ENCODE results near the gene NUP37. TPM values are rescaled to one million over a fixed set of nuclear protein-coding genes. Genes with fewer than 3 reads are reported as not detected.

Gene NUP37
- total RNA-seq, 4 donors from 2014 or later, result 15.2 to 27.7 (median 19.0) TPM

DNA sequence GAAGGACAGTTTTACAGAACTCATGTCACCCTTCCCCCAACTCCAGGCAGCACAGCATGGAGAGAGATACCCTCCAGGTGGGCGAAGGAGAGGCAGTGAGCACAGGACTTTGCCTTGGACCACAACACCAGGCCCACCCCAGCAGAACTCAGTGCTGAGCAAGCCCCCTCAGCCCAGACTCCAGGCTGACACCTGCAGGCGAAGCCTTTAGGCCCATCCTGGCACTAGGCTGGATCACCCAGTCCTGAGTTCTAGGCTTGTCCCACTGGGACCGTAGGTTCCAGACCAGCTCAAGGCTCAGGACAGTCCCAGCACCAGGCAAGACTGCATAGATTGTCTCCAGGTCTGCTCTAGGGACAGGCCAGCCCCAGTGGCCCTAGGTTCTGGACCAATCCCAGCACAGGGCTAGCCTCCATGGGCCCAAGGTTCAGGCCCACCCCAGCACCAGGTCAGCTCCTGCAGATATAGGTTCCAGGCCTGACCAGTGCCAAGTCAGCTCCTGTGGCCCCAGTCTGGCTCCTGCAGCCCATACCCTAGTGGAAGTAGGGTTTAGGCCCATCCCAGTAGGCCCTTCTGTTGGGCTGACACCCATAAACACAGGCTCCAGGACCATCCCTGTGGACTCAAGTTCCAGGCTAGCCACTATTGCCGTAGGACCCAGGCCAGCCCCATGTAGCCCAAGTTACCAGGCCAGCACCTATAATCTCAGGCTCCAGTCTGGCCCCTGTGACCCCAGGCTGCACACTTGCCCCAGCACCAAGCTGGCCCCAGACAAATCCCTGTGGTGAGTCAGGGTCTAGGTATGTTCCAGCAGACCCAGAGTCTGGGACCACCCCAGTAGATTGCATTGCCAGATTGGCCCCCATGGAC, 67.5 kb downstream of the NUP37 start:
- peak; percentile 28 for ATAC-seq
- H3K4me1 ChIP-seq, result peaks cover 0 to 4% (median 0%) of the 10 kb centered on the region in 3 donors
- H3K27me3 ChIP-seq, result no peaks in the 10 kb centered on the region
- H3K9me3 ChIP-seq, result no peaks in the 10 kb centered on the region
- WGBS, 2 donors (ENCODE audit: low coverage in 1 of 2), result 96 to 100% methylated on average over 1 to 3 of the region's 4 CpGs
- H3K36me3 ChIP-seq, result peaks cover 3 to 95% of the 10 kb centered on the region in 2 donors
- H3K4me3 ChIP-seq, result no peak overlapping the region
- no peak overlapping the region for H3K27ac ChIP-seq
- no peak for TF ChIP-seq POLR2AphosphoS5 (IDR thresholded peaks at IDR 0.05)
- no peak for TF ChIP-seq EP300 (IDR thresholded peaks at IDR 0.05)
- TF ChIP-seq, protein P1, sequence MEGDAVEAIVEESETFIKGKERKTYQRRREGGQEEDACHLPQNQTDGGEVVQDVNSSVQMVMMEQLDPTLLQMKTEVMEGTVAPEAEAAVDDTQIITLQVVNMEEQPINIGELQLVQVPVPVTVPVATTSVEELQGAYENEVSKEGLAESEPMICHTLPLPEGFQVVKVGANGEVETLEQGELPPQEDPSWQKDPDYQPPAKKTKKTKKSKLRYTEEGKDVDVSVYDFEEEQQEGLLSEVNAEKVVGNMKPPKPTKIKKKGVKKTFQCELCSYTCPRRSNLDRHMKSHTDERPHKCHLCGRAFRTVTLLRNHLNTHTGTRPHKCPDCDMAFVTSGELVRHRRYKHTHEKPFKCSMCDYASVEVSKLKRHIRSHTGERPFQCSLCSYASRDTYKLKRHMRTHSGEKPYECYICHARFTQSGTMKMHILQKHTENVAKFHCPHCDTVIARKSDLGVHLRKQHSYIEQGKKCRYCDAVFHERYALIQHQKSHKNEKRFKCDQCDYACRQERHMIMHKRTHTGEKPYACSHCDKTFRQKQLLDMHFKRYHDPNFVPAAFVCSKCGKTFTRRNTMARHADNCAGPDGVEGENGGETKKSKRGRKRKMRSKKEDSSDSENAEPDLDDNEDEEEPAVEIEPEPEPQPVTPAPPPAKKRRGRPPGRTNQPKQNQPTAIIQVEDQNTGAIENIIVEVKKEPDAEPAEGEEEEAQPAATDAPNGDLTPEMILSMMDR (IDR thresholded peaks at IDR 0.05), result no peak
- TF ChIP-seq POLR2A (IDR thresholded peaks at IDR 0.05), result no peak

GRCh38 chr12:102051431-102051965, 68.4 kb downstream of the NUP37 start:
- TF ChIP-seq EP300 (IDR thresholded peaks at IDR 0.05), result no peak
- TF ChIP-seq POLR2A (IDR thresholded peaks at IDR 0.05), result no peak
- TF ChIP-seq, protein P1 (IDR thresholded peaks at IDR 0.05), result no peak
- no peak for TF ChIP-seq POLR2AphosphoS5 (IDR thresholded peaks at IDR 0.05)
- Histone ChIP-seq H3K36me3 (peaks cover 3 to 97% of the 10 kb centered on the region in 2 donors), H3K4me1 (peaks cover 0 to 4% (median 0%) of the 10 kb centered on the region in 3 donors), H3K27me3 (no peaks in the 10 kb centered on the region), H3K9me3 (no peaks in the 10 kb centered on the region), H3K27ac (no peak overlapping the region), H3K4me3 (no peak overlapping the region)
- 80 to 96% methylated on average over 1 of the region's 1 CpG for WGBS, 2 donors (ENCODE audit: low coverage in 1 of 2)
- ATAC-seq, result no peak

DNA sequence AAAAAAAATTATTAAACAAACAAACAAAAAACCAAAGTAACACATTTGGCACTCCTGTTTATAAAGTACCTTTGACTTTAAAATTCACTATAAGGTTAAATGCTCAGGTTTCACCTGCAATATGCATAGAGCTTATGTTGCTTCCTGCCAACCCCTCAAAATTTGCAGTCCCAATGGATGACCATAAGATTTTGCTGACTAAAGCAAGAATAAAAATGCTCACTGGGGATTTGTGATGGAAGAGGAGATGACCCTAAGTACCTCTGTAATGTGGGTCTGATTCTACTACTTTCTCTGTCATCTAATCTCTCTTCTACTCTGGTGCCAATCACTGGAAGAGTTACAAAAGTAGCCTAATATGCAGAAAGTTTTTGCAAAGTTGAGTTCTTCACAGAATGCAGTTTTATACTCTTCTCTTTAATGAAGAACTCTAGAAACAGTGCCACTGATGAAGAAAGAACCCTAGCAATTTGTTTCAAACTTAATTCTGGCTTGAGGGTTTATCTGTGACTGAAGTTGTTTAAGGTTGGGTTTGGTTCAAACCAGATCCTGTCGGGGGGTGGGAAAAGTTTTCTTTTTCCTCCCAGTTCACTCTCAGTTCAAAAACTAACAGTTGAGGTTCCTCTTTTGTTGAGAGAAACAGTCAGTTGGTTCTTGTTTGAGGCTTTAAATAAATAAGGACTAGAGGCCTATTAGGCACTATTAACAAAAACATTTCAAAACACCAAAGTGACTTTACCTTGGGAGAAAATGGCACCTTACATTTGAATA, 69.1 kb downstream of the NUP37 start:
- ATAC-seq, result no peak
- TF ChIP-seq POLR2AphosphoS5 (IDR thresholded peaks at IDR 0.05), result no peak
- no peak for TF ChIP-seq EP300 (IDR thresholded peaks at IDR 0.05)
- TF ChIP-seq POLR2A (IDR thresholded peaks at IDR 0.05), result no peak
- TF ChIP-seq, protein P1 (IDR thresholded peaks at IDR 0.05), result no peak
- no peaks in the 10 kb centered on the region for H3K9me3 ChIP-seq
- H3K27me3 ChIP-seq, result no peaks in the 10 kb centered on the region
- H3K36me3 ChIP-seq, result peaks cover 3 to 97% of the 10 kb centered on the region in 2 donors
- no peak overlapping the region for H3K4me3 ChIP-seq
- H3K27ac ChIP-seq, result no peak overlapping the region
- WGBS, 2 donors (ENCODE audit: low coverage in 1 of 2), result 27% methylated on average over 1 of the region's 1 CpG; no CpG with 5 or more reads in 1 of the 2 donors
- H3K4me1 ChIP-seq, result peaks cover 0 to 4% (median 0%) of the 10 kb centered on the region in 3 donors

DNA sequence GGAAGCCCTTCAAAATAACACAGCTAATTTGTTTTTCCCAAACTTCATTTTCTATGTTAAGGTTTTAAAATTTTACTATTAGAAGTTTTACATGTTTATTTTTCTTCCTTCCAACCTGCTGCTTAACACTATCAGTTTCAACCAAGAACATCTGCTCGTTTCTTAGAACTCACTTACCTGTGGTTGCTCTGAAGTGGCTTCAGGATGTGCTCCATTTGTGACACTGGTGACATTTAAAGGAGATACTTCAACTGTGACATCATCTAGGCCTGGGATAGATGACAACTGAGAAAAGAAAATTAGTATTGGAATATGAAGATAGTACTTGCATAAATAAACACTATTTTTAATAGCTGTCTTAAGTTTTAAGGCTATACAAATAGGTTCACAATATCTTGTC, 76.0 kb downstream of the NUP37 start:
- WGBS, 2 donors (ENCODE audit: low coverage in 1 of 2), result 89 to 100% methylated on average over 1 of the region's 1 CpG
- H3K36me3 ChIP-seq, result peaks cover 0 to 88% of the 10 kb centered on the region in 2 donors
- TF ChIP-seq, protein P1 (IDR thresholded peaks at IDR 0.05), result no peak
- no peak for TF ChIP-seq POLR2A (IDR thresholded peaks at IDR 0.05)
- TF ChIP-seq EP300 (IDR thresholded peaks at IDR 0.05), result no peak
- no peak for TF ChIP-seq POLR2AphosphoS5 (IDR thresholded peaks at IDR 0.05)

More for the DNA sequence above, 76.0 kb downstream of the NUP37 start:
- no peak for ATAC-seq
- H3K27me3 ChIP-seq, result no peaks in the 10 kb centered on the region
- no peak overlapping the region for H3K4me3 ChIP-seq
- no peaks in the 10 kb centered on the region for H3K4me1 ChIP-seq
- H3K27ac ChIP-seq, result no peak overlapping the region
- no peaks in the 10 kb centered on the region for H3K9me3 ChIP-seq
